RWPE1 (cell line): Measurements from ENCODE around the gene RPS14.

ENCODE experiments used
- CTCF ChIA-PET: fragments of 350-600 bp; sonication (Branson Sonifier 250); formaldehyde crosslinking; extraction: SDS; loops from one replicate; lab custom pipeline; 2021; lab: Yijun Ruan, JAX
- POLR2A ChIA-PET: fragments of 400-600 bp; formaldehyde crosslinking; extraction: SDS; loops from one replicate; lab custom pipeline; 2020; ENCODE audit warnings: antibody characterized with exemption; ENCODE audit not compliant: low non-redundant PET; lab: Yijun Ruan, JAX
- DNase-seq: peaks from one replicate; pipeline ENCODE4 v3.0.0; 2012; ENCODE audit warnings: low spot score
- H3K27ac ChIP-seq: fragments of 450-650 bp; 2 replicates; pipeline ENCODE4 v1.5.1; 2017
- TF ChIP-seq, protein P1 (sequence below): fragments of 450-650 bp; conservative IDR thresholded peaks from 2 replicates; pipeline ENCODE4 v1.5.1; 2017; ENCODE audit warnings: low read depth, mild to moderate bottlenecking

RPS14 gene

DNA sequence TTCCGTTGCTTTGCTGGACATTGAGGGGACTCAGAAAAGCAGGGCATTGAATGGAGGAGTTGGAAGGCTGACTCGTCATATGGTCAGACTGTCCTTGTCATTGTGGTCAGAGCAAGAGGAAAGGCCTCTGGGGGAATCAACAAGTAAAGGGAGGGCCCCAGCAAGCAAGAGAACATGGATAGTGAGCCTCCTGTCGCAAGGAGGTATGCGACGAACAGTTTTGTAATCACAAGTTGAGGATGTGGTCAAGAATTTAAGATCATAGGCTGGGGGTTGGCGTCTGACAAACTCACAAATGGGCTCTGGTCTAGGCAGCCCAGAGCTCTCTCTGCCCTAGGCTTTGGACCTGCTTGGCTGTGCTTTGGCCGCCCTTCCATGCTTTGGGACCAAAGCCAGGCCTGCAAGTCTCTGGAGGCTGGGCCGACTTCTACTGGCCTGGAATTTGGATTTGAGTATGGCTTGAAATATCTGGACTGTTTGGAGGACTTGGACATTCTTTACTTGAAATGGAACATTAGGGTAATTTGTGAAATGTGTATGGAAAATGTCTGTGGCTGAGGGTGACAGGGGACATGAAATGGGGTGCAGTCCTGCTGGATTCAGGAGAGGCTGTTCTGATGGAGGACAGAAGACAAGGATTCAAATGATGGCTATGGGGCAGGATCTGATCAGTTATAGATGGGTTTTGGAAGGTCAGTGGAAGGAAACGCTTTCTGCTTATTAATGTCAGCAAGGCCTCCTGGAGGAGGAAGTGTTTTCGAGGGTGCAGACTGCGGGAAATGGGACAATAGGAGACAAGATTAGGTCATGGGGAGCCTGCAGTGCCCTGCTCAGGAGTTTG, 39.2 kb upstream of the RPS14 start:
- no peak for DNase-seq
- POLR2A ChIA-PET = no interaction called here
- TF ChIP-seq, protein P1, sequence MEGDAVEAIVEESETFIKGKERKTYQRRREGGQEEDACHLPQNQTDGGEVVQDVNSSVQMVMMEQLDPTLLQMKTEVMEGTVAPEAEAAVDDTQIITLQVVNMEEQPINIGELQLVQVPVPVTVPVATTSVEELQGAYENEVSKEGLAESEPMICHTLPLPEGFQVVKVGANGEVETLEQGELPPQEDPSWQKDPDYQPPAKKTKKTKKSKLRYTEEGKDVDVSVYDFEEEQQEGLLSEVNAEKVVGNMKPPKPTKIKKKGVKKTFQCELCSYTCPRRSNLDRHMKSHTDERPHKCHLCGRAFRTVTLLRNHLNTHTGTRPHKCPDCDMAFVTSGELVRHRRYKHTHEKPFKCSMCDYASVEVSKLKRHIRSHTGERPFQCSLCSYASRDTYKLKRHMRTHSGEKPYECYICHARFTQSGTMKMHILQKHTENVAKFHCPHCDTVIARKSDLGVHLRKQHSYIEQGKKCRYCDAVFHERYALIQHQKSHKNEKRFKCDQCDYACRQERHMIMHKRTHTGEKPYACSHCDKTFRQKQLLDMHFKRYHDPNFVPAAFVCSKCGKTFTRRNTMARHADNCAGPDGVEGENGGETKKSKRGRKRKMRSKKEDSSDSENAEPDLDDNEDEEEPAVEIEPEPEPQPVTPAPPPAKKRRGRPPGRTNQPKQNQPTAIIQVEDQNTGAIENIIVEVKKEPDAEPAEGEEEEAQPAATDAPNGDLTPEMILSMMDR = no peak
- peak overlapping the region; percentile 90 for H3K27ac ChIP-seq
- CTCF ChIA-PET = interaction anchor here (0.7 to 1.1 kb wide), 2 partner anchors 23 to 506 kb away, joined by 3 to 5 read pairs; no protein-coding TSS in a partner anchor

DNA sequence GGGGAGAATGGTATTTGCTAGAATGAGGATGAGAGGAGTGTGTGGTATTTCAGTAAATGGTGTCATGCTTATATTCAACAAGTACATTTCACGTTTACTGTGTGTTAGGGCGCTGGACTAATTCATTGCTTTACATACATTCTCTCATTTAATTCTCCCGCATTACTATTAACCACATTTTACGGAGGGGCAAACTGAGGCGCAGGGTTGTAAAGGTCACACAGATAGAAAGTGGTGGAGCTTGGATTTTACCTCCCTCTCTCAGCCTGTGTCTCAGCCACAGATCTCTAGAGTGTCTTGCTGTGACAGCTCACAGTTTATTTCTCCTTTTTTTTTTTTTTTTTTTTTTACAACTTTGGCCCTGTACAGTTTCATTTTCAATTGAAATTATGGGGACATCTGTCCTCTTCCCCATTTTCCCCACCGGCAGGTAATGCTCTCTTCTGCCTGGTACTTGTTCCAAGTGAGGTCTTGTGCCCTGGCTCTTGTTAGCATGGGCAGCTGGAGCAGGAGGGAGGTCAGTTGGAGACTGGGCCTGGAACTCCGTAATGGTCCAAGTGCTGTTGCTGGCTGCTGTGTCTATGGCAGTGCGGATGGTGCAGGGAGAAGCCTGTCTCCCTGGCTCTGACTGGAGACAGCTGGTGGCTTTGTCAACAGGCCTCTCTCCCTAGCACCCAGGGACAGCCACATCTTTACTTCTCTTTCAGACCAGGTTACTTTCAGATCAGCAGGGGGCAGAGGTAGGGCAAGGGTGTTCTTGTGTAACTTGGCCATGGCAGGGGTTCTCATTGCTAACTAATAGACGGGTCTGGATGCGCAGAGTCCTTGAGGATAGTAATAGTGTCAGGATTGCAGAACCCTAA, 37.9 kb upstream of the RPS14 start:
- peak; percentile 64 for DNase-seq
- peak overlapping the region; percentile 90 for H3K27ac ChIP-seq
- CTCF ChIA-PET = interaction anchor here (0.7 to 1.2 kb wide), 7 partner anchors 10 to 89 kb away, joined by 3 to 10 read pairs (median 4); no protein-coding TSS in a partner anchor
- TF ChIP-seq, protein P1 = no peak; the same call in 1 of the 2 replicates
- POLR2A ChIA-PET = interaction anchor here (0.6 kb wide), 3 partner anchors 17 to 262 kb away, joined by 3 to 8 read pairs (median 3); no protein-coding TSS in a partner anchor

DNA sequence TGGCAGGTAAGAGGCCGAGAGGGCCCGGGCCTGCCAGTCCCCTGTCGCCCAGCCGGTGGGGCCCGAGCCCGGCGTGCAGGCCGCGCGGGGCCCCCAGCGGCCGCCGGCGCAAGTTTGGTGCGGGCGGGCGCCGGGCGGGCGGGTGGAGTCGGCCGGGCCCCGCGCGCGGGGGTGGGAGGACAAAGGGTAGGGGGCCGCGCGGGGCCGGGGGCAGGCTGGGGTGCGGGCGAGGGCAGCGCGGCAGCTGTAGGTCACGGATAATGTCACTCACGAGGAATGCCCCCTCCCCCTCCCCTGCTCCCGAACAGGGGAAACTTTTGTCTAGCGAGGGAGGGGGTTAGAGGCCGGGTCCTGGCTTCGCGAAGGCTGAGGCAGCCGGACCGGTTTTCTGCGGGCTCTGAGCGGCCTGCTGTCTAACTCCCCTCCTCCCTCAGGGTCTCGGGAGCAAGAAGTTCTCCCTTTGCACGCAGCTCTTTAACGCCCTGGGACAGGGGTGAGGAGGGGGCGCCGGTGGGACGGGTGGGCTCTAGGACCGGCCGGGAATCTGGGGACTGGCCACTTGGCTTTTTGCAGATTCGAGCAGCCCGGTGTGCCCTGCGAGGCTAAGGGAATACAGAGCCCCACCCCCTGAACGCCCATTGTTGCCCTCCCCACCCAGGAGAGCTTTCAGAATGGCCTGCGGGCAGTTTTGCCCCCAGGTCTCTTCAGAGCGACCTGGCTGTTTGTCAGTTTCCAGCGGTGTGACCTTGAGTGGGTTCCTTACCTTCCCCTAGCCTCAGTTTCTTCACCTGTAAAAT, 37.1 kb upstream of the RPS14 start:
- H3K27ac ChIP-seq = peak overlapping the region; percentile 90
- ChIA-PET CTCF (interaction anchor here (0.7 to 2.3 kb wide), 9 partner anchors 11 to 169 kb away, joined by 3 to 10 read pairs (median 5); no protein-coding TSS in a partner anchor), POLR2A (interaction anchor here (0.6 kb wide), 4 partner anchors 11 to 263 kb away, joined by 3 to 8 read pairs (median 3); no protein-coding TSS in a partner anchor)
- DNase-seq = peak; percentile 87
- TF ChIP-seq, protein P1 = no peak

DNA sequence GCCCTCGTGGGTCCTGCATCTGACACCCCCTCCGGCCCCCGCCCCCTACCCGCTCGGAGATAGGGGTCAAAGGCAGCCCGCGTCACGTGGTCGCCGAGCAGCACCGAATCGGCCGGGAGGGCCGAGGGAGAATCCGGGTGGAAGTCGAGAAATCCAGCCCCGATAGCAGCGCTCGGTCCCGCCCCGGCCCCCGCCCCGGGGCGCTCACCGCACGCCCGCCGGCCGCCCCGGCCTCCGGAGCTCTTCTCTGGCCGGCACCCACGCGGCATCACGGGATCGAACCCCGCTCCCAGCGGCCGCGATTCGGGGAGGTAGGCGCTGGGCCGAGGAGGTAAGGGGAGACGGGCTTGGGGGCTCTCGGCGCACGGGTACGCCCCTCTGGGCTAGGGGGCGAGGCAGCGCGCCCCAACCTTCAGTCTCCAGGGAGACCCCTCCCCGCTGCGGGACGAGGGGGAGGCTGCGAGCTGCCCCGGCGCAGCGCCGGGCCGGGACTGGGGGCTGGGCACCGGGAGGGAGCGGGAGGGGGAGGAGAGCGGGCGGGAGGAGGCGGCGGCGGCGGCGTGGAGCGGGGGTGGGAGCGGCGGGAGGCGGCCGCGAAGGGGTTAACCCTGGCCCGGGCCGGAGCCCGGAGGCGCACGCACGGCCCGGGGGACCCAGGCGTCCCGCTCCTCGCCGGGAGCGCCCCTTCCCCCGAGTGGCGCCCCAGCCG, 36.3 kb upstream of the RPS14 start:
- H3K27ac ChIP-seq = peak overlapping the region; percentile 90
- ChIA-PET CTCF (interaction anchor here (0.6 to 2.3 kb wide), 9 partner anchors 22 to 170 kb away, joined by 3 to 6 read pairs (median 5); partner anchors contain the start of gene NDST1), POLR2A (interaction anchor here (0.5 to 0.8 kb wide), 4 partner anchors 12 to 729 kb away, joined by 3 read pairs; no protein-coding TSS in a partner anchor)
- peak; percentile 76 for DNase-seq
- TF ChIP-seq, protein P1 = no peak

DNA sequence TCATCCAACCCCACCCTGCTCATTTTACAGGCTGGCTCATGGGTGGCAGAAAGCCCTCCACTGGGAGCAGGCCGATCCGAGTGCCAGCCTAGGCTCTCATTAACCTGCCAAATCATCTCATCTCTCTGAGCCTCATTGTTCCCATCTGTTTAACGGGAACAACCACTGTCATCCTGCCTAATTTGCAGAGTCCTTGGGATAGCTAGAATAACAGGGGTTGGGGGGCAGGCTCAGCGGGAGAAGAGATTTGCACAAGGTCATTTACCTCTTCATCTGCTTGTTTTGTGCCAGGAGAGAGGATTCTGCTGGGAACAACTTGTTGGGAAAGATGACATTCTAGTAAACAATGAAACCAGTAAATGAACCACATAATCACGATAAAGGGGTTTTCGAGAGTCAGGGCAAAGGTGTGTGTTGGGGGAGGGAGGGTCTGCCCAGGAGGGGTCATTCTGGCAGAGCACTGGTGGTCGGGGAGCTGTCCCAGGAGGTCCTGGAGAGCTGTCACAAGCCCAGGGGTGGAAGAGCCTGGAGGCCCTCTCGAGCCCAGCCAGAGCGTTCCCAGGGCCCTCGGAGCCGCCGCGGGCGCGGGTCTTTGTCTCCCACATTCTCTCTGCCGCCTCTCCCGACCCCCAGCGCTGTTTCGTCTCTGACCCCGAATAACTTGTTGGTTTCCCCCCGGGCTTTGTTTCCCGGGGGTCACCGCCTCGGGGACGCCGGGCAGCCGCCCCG, 35.6 kb upstream of the RPS14 start:
- ChIA-PET CTCF (interaction anchor here (0.6 to 2.3 kb wide), 9 partner anchors 23 to 171 kb away, joined by 3 to 6 read pairs (median 5); partner anchors contain the start of gene NDST1), POLR2A (interaction anchor here (0.5 to 0.8 kb wide), 4 partner anchors 11 to 729 kb away, joined by 3 to 4 read pairs (median 3); no protein-coding TSS in a partner anchor)
- DNase-seq = no peak

More for the DNA sequence above, 35.6 kb upstream of the RPS14 start:
- TF ChIP-seq, protein P1 = no peak
- H3K27ac ChIP-seq = peak overlapping the region; percentile 90
